ENCODE results near the gene ADARB2. TPM values are rescaled to one million over a fixed set of nuclear protein-coding genes. Genes with fewer than 3 reads are reported as not detected.

ADARB2 gene
- total RNA-seq, 1 donor from 2014 or later, result 0.10 TPM

GRCh38 chr10:1571587-1572237 is 165.6 kb downstream of the ADARB2 start:
- DNase-seq (ENCODE audit: low read depth), result no peak

DNA sequence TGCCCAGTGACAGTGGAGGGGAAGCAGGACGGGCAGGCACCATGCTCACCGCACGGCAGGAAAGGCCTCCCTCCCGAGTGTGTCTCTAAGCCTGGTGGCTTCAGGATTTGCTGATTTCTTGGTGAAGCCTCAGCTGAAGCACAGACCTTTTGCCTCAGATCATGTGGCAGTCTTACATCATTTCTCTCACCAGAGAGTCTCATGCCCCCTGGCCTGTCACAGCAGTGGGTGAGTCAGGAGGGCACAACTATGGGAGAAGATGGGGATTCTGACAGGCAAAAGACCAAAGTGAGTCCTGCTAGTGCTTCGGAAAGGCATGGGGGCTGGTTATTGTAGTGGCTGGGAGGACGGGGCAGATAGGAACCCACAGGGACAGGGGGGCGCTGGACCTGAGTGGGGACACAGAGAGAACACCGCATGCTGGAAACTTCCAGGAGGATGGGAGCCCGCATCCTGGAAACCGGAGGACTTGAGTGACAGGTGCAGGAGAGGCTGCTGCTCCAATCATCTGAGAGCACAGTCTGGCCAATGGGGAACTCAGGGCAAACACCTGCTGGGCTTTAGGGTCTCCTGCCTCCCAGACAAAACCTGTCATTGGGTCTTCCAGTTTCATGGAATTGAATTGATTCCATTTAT is 166.8 kb downstream of the ADARB2 start:
- DNase-seq (ENCODE audit: low read depth), result no peak

DNA sequence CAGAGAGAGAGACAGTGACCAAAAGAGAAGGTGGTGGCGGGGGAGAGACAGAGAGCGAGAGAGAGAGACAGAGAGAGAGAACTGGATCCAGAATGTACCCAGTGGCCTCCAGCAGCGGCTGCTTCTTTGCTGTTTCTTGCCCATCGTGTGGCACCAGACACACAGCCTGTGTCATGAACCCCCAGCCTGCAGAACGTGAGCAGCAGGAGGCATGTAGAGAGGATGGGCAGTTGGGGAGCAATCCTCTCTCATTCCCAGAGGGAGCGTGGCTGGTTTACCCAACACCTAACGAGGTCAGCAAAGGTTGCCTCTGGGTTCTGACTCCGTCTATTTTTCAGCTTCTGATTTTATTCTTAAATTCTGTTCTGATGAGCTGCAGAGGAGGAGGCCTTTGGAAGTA is 168.1 kb downstream of the ADARB2 start:
- DNase-seq (ENCODE audit: low read depth), result no peak

DNA sequence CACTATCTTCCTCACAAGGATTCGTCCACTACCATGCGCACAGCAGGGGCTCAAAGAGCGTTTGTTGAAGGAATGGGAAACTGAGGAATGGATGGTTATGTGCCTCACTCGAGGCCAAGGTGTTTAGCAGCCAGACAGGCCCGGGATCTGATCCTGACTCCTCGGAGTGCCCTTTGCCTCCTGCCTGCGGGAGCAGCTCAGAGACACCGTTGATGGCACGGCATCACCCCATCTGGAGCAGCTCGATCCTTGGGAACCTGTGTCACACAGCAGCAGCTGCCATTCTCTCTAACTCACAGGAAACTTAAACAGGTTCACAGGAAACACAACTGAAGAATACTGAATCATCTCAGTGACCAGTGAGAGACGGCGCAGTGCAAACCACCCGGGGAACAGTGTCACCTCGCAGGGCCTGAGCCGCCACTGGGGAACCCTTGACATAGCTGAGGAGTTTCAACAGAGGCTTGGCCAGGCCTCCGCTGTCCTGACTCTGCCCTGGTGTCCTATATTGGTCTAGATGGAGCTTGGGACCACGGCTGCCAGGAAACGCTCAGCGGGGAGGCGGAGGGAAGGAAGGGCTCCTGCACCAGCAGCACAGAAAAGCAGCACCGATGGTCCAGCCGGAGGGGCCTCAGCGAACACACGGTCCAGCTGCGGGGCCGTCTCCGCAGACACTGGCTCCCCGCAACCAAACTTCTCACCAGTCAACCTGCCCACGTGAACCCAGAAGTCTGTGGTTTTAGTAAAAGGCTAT is 169.4 kb downstream of the ADARB2 start:
- DNase-seq (ENCODE audit: low read depth), result no peak

DNA sequence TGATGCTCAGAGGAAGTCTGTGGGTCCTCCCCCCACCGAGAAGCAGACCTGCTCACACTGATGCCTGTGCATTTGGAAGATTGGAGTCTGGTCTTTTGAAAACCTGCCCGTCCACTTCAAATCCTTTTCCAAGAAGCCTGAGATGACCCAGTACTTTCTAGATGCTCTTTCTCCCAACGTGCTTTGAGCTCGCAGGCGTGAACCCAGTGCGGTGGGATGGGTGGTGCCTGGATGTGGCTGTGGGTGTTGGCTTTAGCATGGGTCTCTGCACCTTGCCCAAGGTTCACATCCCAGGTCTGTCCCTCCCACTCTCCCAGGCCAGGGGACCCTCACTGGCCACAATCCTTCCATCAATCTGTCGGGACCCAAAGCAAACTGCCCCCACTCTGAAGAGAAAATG is 170.2 kb downstream of the ADARB2 start:
- DNase-seq (ENCODE audit: low read depth), result no peak

- DNase-seq (ENCODE audit: low read depth), result no peak
Observed at GRCh38 chr10:1564791-1565190, 172.5 kb downstream of the ADARB2 start.

DNA sequence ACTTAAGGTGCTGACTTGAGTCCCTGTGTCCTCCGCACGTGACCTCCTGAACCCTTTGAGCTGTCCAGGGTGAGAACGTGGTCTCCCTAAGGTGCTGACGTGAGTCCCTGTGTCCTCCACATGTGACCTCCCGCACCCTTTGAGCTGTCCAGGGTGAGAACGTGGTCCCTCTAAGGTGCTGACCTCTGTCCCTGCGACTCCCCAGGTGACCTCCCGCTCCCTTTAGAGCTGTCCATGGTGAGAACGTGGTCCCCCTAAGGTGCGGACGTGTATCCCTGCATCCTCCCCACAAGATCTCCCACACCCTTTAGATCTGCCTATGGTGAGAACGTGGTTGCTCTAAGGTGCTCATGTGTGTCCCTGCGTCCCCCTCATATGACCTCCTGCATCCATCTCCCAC is 174.3 kb downstream of the ADARB2 start:
- no peak for DNase-seq (ENCODE audit: low read depth)

- no peak for DNase-seq (ENCODE audit: low read depth)
Observed at GRCh38 chr10:1561731-1562337, 175.5 kb downstream of the ADARB2 start.

GRCh38 chr10:1560535-1561192 is 176.7 kb downstream of the ADARB2 start:
- no peak for DNase-seq (ENCODE audit: low read depth)

- no peak for DNase-seq (ENCODE audit: low read depth)
Observed at GRCh38 chr10:1559761-1560160, 177.6 kb downstream of the ADARB2 start.

DNA sequence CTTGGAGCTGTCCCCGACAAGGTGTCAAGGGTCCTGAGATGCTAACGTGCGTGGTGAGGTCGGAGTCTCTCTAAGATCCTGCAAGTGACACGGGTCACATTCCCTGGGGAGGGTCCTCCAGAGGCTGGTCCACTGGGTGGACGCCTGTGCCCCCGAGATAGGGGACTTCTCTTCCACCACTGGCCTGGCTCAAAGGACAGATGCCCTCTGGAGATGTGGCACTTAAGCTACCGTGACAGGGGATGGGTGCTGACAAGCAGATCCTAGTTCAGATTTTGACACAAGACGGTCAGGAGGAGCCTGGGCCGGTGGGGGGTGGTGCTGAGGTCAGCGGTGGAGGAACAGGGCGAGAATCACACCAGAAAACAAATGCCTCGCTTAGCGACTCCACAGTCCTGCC is 178.0 kb downstream of the ADARB2 start:
- no peak for DNase-seq (ENCODE audit: low read depth)

DNA sequence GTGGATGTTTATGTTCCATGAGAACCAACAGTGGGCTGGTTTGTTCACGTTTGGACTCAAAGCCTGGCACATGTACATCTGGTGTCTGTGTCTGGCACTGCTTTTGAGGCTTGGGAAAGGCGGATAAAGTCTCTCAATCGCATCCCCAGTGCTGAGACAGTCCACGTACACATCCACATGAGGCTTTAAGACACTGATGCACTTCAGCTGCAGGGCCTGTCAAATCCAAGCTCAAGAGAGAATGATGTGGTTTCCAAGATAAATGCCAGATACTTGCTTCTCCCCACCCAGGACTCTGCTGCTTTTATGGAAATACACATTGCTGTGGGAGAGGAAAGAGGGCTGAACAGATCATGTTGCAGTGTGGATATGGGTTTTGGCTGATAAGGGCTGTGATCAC is 178.4 kb downstream of the ADARB2 start:
- DNase-seq (ENCODE audit: low read depth), result no peak

DNA sequence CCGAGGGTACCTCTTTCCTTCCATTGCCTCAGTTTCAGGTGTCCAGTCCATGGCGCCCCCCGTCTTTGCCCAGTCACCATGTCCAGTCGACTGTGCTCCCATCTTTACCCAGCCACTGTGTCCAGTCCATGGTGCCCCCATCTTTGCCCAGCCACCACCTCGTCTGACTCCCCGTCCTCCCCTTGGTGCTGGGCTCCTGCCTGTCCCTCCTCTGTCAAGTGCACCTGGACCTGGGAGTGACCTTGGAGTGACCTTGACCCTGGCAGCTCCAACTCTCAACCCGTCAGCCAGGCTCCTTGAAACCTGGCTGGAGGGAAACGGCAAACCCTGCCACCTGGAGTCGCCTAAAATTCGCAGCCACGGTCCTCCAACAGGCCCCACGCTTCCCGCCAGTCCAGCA is 180.2 kb downstream of the ADARB2 start:
- no peak for DNase-seq (ENCODE audit: low read depth)

DNA sequence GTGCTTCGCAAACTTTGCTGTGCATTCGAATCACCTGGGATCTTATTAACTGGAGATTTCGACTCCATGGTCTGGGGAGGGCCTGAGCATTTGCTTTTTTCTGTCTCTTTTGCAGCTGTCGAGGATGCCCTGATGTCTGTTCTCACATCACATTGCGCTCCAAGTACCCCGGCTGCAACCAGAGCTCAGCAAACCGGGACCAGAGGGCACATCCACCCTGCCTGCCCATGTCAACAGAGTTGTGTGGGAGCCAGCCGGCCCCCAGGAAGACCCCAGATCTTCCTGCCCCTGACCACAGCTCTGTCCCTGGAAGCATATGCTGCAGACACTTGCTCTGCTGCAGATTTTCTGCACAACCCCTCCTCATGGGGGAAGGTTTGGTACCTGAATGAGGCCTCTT is 180.8 kb downstream of the ADARB2 start:
- no peak for DNase-seq (ENCODE audit: low read depth)

DNA sequence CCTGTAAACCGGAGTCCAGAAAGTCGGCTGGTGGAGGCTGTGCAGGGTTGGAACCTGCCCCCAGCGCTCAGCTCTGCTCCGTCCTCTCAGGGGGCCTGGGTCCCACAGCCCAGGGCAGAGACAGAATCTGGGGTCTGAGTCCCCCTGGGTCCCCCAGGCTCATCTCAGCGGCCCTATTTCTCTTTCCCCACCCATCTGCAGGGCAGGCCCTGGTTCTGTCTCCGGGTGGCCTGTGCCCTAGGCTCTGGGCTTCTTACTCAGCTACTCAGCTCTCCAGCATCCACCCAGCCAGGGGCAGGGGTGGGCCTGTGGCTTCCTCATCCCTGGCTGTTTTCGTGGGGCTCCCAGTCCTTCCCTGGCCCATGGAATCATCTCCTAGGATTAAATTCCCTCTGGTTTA is 183.4 kb downstream of the ADARB2 start:
- no peak for DNase-seq (ENCODE audit: low read depth)

DNA sequence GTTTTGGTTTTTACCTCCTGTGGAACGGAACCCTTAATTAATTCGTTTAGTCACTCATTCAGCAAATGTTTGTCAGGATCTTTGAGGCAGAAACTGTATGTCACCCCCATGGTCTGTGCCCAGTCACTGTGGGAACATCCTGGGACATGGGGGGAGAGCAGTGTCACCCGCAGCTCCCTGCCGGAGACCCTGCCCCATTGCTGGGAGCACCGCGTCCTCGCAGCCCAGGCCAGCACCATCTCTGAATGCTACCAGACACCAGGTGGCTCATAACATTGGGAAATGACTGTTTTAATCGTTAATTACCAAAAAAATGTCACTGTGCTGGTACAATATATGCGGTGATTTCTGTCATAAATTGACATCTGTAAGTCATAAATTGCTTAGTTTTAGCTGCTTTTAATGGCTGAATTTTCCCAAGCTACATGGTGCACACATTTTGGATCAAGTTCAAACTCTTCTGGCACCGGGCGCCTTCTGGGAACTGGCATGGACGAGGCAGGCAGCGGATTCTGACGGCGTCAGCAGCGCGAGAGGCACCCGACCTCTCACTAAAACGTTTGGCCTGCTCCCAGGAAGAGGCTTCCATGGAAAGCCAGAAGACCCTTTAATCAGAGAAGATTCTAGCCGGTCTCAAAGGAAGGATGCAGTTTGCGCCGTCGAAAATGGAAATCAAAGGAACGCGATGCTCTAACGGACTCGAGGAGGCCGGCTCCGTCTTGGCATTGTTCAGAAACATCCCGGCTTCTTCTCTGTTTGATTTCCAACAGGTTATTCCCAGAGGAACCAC is 184.2 kb downstream of the ADARB2 start:
- DNase-seq (ENCODE audit: low read depth), result no peak

DNA sequence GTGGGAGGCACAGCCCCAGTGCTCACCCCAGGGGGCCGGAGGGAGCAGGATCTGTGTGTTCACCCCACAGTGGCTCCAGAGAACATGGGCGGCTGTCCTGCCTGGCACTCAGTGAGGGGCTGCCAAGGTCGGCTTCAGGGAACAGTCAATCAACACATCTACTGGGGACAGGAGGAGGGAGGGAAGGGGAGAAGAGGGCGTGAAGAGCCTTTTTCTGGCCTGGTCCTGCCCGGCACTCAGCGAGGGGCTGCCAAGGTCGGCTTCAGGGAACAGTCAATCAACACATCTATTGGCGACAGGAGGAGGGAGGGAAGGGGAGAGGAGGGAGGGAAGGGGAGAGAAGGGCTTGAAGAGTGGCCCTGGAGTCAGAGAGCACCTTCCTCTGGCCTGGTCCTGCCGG is 184.9 kb downstream of the ADARB2 start:
- no peak for DNase-seq (ENCODE audit: low read depth)

- no peak for DNase-seq (ENCODE audit: low read depth)
Observed at GRCh38 chr10:1551636-1552338, 185.5 kb downstream of the ADARB2 start.

- DNase-seq (ENCODE audit: low read depth), result no peak
Observed at GRCh38 chr10:1550616-1551015, 186.7 kb downstream of the ADARB2 start.

GRCh38 chr10:1550291-1550595 is 187.1 kb downstream of the ADARB2 start:
- no peak for DNase-seq (ENCODE audit: low read depth)

Measured in renal cortical epithelial cell (primary cell).